GM21360 (cell line): ENCODE measurements around the gene DSTYK.

Experiments used
- ATAC-seq: cut with Tn5 transposase; IDR thresholded peaks from one replicate; pipeline ENCODE4 v1.9.1; 2021; ENCODE audit warnings: mild to moderate bottlenecking, moderate library complexity; ENCODE audit not compliant: unreplicated experiment

The DSTYK gene

GRCh38 chr1:205225901-205226765, 14.6 kb upstream of the DSTYK start:
- no peak for ATAC-seq

GRCh38 chr1:205224736-205225135, 13.2 kb upstream of the DSTYK start:
- no peak for ATAC-seq

DNA sequence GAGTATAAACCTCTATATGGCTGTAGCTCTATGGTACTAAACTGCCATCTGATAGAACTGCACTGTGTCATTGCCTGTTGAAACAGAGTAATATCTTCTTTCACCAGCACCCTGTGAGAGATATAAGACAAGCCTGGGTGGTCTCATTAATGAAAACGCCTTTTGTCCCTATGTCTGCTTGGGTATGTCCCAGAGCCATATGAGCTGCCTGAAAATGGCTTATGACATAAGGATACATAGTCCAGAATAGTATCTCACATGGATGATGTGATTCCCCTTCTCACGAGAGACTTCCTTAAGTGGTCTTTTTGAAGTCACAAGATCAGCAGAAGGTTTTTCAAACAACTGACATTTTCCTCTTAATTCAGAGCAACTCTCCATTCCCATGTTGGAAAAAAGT, 8.9 kb upstream of the DSTYK start:
- ATAC-seq, result no peak

GRCh38 chr1:205217418-205217817, 5.9 kb upstream of the DSTYK start:
- no peak for ATAC-seq

DNA sequence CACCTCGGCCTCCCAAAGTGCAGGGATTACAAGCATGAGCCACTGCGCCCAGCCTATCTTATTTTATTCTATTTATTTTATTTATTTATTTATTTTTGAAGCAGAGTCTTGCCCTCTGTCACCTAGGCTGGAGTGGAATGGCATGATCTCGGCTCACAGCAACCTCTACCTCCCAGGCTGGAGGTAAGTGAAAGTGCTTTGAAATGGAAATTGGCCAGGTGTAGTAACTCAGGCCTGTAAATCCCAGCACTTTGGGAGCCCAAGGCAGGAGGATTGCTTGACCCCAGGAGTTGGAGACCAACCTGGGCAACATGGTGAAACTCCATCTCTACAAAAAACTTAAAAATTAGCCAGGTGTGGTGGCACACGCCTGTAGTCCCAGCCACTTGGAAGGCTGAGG, 5.1 kb upstream of the DSTYK start:
- no peak for ATAC-seq

DNA sequence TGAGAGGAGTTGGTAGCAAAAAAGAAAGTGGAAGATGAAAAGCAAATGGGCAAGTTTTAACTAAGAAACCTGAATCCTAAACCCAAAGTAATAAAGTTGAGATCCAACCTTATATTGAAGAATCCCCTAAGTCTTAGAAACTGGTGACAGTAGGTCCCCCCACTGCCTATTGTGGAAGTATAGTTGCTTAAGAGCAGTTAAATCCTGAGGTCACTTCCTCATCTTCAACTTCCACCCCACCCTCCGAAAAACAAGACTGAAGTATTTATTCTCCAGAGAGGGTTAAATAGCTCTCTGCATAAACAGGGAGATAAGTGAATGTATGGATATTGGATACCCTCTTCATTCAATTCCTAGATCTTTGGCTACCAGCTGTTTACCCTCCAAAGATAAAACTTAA, 3.3 kb upstream of the DSTYK start:
- ATAC-seq, result no peak

DNA sequence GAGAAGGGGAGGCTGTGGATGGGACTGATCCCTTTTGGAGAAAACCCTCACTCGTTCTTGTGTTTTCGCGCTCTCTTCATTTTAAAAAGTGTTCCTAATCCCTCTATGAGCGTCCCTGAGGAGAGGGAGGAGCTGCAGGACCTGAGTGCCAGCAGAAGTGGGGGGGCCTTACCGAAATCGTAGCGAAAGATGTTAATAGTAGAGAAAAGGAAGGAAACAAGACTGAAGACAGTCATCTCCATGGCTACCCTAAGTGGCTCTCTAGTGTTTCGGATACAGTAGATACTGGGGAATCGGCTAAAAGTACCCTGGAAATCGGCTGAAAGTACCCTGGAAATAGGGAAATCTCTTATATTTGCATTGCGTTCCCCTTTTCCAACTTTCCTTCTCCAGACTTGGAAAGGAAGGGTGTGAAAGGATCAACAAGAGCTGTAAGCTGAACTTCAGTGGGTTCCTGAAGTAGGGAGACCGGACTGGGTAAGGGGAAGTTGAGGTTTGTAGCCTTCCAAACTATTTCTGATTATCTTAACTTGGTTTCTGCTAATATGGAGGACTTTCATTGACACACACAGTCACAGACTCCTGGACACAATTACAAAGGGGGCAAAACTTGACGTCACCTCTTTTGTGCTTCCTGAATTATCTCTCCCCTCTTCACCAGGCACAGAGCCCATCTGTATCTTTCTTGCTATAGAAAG, 486 bp upstream of the DSTYK start:
- peak; percentile 28 for ATAC-seq

GRCh38 chr1:205210756-205211168, 740 bp downstream of the DSTYK start:
- ATAC-seq, result peak; percentile 14

- no peak for ATAC-seq
Observed at GRCh38 chr1:205208811-205209210, 2.7 kb downstream of the DSTYK start.

DNA sequence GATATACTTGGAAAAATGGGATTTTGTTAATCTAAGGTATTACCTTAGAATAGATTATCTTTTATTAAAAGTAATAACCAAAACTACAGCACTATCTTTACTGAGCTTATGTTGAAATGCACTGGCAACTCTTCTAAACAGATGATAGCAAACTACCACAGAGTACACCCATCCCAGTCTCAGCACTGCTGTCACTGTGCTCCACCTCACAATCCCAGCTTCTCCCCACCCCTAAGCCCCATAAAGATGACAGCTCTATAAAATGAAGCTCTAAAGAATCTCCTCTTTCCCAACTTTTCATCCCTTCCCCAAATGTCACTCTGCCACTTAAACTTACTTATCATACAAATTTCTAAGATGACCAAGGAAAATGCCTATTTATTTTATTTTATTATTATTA, 6.4 kb downstream of the DSTYK start:
- ATAC-seq, result no peak

DNA sequence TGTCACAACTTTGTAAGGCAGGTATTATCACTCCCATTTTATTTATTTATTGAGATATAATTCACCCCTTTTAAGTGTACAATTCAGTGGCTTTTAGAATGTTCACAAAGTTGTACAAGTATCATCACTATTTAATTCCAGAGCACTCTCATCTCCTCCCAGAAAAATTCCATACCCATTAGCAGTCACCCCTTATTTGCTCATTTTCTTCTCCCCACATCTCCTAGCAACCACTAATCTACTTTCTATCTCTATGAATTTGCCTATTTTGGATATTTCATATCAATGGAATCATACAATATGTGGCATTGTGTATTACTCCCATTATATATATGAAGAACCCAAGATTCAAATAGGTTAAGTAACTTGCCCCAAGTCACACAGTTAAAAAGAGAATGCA, 7.0 kb downstream of the DSTYK start:
- no peak for ATAC-seq

DNA sequence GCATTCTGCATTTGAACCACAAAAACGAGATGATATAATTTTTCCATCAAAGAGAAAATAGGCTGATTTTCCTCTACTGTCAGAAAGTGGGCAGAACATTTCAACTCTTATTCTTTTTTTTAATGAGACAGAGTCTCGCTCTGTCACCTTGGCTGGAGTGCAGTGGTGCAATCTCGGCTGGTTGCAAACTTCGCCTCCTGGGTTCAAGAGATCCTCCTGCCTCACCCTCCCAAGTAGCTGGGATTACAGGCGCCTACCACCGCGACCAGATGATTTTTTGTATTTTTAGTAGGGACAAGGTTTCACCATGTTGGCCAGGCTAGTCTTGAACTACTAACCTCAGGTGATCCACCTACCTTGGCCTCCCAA, 11.6 kb downstream of the DSTYK start:
- no peak for ATAC-seq

- no peak for ATAC-seq
Observed at GRCh38 chr1:205199090-205199930, 12.2 kb downstream of the DSTYK start.

DNA sequence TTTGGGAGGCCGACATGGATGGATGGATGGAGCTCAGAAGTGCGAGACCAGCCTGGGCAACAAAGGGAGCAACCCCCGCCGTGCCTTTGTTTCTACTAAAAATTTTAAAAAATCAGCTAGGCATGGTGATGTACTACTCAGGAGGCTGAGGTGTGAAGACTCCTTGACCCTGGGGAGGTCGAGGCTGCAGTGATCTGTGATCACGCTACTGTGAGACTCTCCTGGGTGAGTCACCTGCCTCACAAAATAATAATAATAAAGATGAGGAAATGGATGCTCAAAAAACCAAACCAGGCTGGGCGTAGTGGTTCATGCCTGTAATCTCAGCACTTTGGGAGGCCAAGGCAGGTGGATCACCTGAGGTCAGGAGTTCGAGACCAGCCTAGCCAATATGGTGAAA, 19.2 kb downstream of the DSTYK start:
- no peak for ATAC-seq

DNA sequence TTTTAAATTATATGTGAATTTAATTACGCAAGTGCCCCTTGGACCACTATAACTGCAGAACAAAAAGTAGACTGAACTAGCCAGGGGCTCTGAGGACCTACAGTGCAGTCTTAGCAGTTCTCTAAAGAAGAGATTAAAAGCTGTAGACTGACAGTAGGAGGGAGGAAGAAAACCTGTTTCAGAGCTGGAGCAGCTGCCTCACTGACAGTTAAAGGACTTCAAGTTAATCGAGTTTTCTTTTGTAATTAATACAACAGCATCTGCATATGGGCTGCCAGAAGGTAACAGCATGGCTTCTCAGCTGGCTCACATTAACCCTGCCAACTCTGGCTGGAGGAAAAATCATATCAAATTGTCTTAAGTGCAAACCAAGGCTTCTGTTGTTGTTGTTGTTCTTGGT, 19.9 kb downstream of the DSTYK start:
- ATAC-seq, result no peak

DNA sequence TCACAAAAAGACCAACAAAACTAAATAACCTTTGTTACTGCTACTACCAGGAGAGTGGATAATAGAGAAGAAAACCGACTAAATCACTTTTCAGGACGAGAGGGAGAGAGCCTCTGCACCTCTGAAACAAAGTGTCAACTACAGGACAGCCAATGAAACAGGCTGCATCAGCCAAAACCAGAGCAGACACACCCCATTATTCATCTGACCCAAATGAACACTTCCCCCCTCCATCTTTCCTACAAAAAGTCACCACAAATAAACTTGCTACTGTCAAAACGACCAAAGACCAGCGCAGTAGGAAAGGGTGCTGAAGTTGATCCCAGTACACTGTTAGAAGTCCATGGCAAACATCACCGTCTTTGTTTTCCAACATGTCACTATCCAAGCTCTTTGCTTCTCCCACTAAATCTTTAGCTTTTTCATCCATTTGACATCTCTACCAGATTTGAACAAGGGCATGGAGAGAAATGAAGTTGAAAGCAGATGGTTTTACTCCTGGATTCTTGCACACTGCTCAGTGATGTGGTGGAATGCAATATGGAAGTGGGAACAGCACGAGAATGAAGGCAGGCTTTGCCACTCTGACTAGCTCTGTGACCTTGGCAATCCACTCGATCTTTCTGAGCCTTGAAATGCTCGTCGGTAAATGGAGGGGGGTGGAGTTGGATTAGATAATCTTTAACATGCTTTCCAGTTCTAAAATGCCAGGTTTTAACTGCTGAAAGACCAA, 20.5 kb downstream of the DSTYK start:
- no peak for ATAC-seq

DNA sequence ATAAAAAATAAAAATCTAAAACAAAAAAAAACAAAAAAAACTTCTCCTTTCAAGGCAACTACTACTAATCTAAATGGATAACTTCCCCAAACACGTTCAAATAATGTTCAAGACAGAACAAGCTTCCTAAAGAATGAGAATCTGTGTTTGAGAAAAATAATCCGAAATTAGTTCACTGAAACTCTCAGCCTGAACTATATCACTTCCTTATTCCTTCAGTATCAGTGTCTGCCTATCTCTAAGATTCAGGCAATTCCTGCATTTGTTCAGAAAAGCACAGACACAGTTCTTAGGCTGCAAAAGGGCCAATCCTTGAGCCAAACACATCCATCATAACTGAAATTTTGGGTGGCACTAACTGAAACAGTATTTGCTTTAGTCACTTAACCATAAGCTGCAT, 22.4 kb downstream of the DSTYK start:
- ATAC-seq, result no peak

- no peak for ATAC-seq
Observed at GRCh38 chr1:205188596-205188995, 22.9 kb downstream of the DSTYK start.

DNA sequence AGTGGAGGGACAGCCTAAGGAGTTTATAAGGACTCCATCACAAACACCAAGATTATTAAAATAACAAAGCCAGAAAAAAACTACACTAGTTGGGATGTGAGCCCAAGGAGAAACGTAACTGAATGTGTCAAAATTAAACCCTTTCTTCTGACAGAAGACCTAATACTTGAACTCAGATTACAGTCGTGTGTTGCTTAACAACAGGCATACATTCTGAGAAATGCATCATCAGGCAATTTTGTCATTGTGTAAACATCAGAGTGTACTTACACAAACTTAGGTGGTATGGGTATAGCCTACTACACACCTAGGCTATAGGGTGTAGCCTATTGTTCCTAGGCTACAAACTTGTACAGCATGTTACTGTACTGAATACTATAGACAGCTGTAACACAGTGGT, 23.4 kb downstream of the DSTYK start:
- no peak for ATAC-seq

DNA sequence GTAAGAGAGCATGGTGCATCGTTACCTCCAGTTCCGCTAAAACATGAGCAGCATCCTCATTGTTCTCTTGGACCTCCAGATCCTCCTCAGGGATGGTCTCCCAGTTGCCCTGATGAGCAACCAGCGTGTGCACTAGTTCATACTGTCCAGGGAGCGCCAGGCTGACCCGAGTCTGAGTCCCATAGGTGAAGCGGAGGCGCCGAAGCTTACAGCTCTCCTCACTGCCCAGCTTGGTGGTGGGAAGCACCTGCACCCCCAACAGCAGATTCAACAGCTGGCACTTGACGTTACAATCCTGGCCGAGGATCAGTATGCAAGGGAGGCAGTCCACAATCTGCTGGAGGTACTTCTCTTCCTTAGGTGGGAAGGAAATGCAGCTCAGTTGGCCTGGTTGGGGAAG, 24.1 kb downstream of the DSTYK start:
- ATAC-seq, result no peak

DNA sequence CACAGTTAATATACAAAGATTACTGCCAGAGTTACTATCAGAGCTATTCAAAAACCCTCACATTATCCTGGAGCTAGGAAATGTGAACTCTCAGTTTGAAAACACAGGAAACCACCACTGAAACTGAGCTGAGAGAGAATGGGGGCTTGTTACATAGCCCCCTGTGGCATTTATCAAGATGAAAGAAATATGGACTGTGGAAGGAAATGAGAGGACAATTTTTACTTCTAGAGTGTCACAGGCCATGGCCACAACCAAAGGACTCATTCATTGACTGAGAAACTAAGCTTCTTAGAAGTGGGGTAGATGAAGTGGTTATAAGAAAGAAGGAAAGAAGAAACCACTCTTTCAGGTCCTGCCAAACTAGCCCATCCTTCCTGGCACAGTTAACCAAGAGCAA, 25.3 kb downstream of the DSTYK start:
- ATAC-seq, result no peak
